HEK293T (cell line): ENCODE measurements around the gene TMEM236.

Experiments used
- CTCF ChIA-PET: fragments of 350-600 bp; formaldehyde crosslinking; extraction: SDS; loops from one replicate; lab custom pipeline; 2021; ENCODE audit warnings: antibody characterized with exemption, inconsistent platforms; lab: Yijun Ruan, JAX
- POLR2A ChIA-PET: fragments of 350-600 bp; formaldehyde crosslinking; extraction: SDS; loops from one replicate; lab custom pipeline; 2020; ENCODE audit warnings: antibody characterized with exemption, inconsistent platforms; lab: Yijun Ruan, JAX
- DNase-seq: peaks from one replicate; pipeline ENCODE4 v3.0.0; 2012; ENCODE audit warnings: mixed read lengths; ENCODE audit errors: extremely low spot score
- ARNT ChIP-seq: fragments of 450-650 bp; IDR thresholded peaks from 2 replicates; pipeline ENCODE4 v1.6.1; 2017; ENCODE audit warnings: mild to moderate bottlenecking
- BHLHE40 ChIP-seq: fragments of 450-650 bp; IDR thresholded peaks from 2 replicates; pipeline ENCODE4 v1.6.1; 2016; ENCODE audit warnings: mild to moderate bottlenecking, moderate library complexity, borderline replicate concordance
- CTBP1 ChIP-seq: fragments of 450-650 bp; IDR thresholded peaks from 2 replicates; pipeline ENCODE4 v1.6.1; 2016; ENCODE audit warnings: borderline replicate concordance
- ELF4 ChIP-seq: fragments of 450-650 bp; IDR thresholded peaks from 2 replicates; pipeline ENCODE4 v1.6.1; 2017; ENCODE audit warnings: antibody characterized with exemption
- FOXA1 ChIP-seq: fragments of 450-650 bp; IDR thresholded peaks from 2 replicates; pipeline ENCODE4 v1.6.1; 2016; ENCODE audit warnings: mild to moderate bottlenecking
- FOXK2 ChIP-seq: fragments of 450-650 bp; IDR thresholded peaks from 2 replicates; pipeline ENCODE4 v1.6.1; 2016; ENCODE audit warnings: mild to moderate bottlenecking
- FOXM1 ChIP-seq: fragments of 450-650 bp; IDR thresholded peaks from 2 replicates; pipeline ENCODE4 v1.6.1; 2017; ENCODE audit warnings: mild to moderate bottlenecking, borderline replicate concordance
- HDGF ChIP-seq: fragments of 450-650 bp; IDR thresholded peaks from 2 replicates; pipeline ENCODE4 v1.6.1; 2017; ENCODE audit warnings: antibody characterized with exemption, borderline replicate concordance
- L3MBTL2 ChIP-seq: fragments of 450-650 bp; conservative IDR thresholded peaks from 2 replicates; pipeline ENCODE4 v1.6.1; 2016; ENCODE audit warnings: mild to moderate bottlenecking
- LEF1 ChIP-seq: fragments of 450-650 bp; IDR thresholded peaks from 2 replicates; pipeline ENCODE4 v1.6.1; 2017; ENCODE audit warnings: mild to moderate bottlenecking, borderline replicate concordance
- NFRKB ChIP-seq: fragments of 450-650 bp; IDR thresholded peaks from 2 replicates; pipeline ENCODE4 v1.6.1; 2016; ENCODE audit warnings: mild to moderate bottlenecking, moderate library complexity
- SP1 ChIP-seq: fragments of 450-650 bp; IDR thresholded peaks from 2 replicates; pipeline ENCODE4 v1.6.1; 2017
- SUZ12 ChIP-seq: fragments of 450-650 bp; IDR thresholded peaks from 2 replicates; pipeline ENCODE4 v1.6.1; 2016; ENCODE audit warnings: mild to moderate bottlenecking
- TARDBP ChIP-seq: fragments of 450-650 bp; IDR thresholded peaks from 2 replicates; pipeline ENCODE4 v1.6.1; 2016
- ZNF384 ChIP-seq: fragments of 450-650 bp; IDR thresholded peaks from 2 replicates; pipeline ENCODE4 v1.6.1; 2016
- TF ChIP-seq, protein P1 (sequence below): fragments of 450-650 bp; IDR thresholded peaks from 2 replicates; pipeline ENCODE4 v1.6.1; 2016

TMEM236 gene

DNA sequence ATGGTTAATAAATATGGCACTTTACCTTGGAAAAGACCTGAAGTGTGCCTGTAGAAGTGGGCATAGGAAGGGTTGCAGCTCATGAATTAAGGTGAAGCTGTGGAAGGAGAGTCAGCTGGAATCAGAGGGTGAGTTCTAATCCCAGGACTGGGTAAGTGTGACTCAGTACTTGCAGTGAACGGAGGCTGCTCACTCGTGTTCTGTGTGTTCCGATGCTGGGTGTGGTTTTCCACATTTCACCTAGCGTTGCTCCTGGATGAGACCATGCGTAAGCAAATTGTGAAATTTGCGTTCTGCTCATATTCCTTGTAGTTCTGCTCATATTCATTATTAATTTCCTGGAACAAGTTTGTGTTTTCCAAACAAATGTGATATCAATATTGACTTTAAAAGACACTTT, 22.4 kb upstream of the TMEM236 start:
- ChIA-PET POLR2A (no interaction called here), CTCF (no interaction called here)
- TF ChIP-seq FOXA1 = no peak
- no peak for TF ChIP-seq SP1
- no peak for TF ChIP-seq ELF4
- TF ChIP-seq, protein P1, sequence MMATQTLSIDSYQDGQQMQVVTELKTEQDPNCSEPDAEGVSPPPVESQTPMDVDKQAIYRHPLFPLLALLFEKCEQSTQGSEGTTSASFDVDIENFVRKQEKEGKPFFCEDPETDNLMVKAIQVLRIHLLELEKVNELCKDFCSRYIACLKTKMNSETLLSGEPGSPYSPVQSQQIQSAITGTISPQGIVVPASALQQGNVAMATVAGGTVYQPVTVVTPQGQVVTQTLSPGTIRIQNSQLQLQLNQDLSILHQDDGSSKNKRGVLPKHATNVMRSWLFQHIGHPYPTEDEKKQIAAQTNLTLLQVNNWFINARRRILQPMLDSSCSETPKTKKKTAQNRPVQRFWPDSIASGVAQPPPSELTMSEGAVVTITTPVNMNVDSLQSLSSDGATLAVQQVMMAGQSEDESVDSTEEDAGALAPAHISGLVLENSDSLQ = no peak
- no peak for TF ChIP-seq LEF1
- TF ChIP-seq ZNF384 = no peak
- no peak for TF ChIP-seq SUZ12
- TF ChIP-seq NFRKB = no peak
- TF ChIP-seq FOXM1 = no peak
- no peak for TF ChIP-seq BHLHE40
- no peak for TF ChIP-seq TARDBP
- TF ChIP-seq L3MBTL2 = no peak
- no peak for DNase-seq

DNA sequence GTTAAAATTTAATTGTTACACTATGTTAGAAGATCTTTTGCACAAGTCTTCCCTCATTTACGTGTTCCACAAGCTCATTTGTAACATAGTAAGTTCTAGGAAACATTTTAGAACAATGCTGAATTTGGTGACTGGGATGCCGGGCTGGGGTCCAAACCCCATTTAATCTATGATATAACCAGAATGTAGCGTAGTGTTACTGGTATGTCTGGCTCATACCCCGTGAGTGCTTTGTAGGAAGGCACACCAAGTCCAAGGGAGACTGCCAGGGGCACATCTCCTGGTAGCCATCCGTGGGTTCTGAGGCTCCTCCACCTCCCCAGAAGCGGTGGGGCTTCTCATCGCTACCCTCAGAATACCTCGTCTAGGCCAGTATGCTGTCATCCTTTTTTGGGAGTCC, 21.3 kb upstream of the TMEM236 start:
- ChIA-PET CTCF (interaction anchor here (1.0 kb wide), 1 partner anchor 12 kb away, joined by 3 read pairs; no protein-coding TSS in a partner anchor), POLR2A (no interaction called here)
- DNase-seq = no peak
- TF ChIP-seq FOXK2 (no peak), BHLHE40 (no peak), L3MBTL2 (no peak), HDGF (no peak), ZNF384 (no peak), LEF1 (no peak), TARDBP (no peak), ARNT (no peak), ELF4 (no peak), CTBP1 (no peak), SUZ12 (no peak), SP1 (no peak), FOXA1 (no peak), FOXM1 (no peak), NFRKB (no peak)
- TF ChIP-seq, protein P1 = no peak

DNA sequence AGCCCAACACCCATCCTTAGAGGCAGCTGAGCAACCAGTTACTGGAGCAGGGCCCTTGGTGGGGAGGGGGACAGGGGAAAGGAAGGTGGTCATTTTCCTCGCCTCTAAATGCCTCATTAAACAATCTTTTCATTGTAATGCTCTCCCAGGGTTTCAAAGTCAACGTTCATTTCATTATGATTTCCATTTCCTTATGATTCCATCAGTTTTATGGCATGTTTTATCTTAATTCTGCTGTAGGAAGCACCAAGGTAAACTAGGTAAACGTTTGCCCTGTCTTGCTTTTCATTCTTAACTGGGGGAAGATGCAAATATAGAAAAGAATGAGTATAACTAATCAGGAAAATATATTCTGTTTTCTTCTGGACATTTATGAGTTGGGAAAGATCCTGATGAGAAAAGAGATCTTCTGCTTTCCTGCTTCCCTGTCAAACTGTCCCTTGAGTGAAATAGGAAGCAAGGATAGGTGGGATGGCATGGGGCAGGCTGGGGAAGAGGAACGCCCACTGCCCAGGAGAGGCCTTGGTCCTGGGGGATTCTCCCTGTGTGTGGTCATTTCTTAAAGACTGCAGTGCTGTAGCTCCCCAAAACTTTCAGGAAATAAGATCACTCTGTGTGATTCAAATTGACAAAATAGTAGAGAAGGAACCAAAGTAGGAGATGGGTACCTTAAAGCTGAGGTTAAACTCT, 20.5 kb upstream of the TMEM236 start:
- no peak for DNase-seq
- ChIA-PET CTCF (interaction anchor here (0.7 kb wide), 1 partner anchor 129 kb away, joined by 3 read pairs; no protein-coding TSS in a partner anchor), POLR2A (no interaction called here)
- TF ChIP-seq BHLHE40 = no peak
- TF ChIP-seq LEF1 = no peak
- no peak for TF ChIP-seq FOXA1
- TF ChIP-seq TARDBP = no peak
- TF ChIP-seq FOXK2 = no peak

DNA sequence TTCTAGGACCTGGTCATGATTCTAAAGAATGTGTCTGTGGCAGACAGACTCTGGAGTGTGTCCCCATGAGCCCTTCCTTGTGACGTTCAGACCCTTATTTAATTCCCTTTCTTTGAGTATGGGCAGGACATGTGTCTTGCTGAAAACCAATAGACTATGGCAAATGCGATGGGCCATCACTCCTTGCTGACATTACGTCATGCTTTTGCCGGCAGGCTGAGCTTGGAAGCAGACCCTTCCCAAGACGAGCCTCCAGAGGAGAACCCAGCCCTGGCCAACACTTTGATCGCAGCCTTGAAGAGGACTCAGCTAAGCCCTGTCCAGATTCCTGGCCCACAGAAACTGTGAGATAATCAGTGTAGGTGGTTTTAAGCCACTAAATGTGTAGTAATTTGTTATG, 18.4 kb upstream of the TMEM236 start:
- TF ChIP-seq FOXM1 = no peak
- DNase-seq = no peak
- ChIA-PET POLR2A (no interaction called here), CTCF (no interaction called here)

DNA sequence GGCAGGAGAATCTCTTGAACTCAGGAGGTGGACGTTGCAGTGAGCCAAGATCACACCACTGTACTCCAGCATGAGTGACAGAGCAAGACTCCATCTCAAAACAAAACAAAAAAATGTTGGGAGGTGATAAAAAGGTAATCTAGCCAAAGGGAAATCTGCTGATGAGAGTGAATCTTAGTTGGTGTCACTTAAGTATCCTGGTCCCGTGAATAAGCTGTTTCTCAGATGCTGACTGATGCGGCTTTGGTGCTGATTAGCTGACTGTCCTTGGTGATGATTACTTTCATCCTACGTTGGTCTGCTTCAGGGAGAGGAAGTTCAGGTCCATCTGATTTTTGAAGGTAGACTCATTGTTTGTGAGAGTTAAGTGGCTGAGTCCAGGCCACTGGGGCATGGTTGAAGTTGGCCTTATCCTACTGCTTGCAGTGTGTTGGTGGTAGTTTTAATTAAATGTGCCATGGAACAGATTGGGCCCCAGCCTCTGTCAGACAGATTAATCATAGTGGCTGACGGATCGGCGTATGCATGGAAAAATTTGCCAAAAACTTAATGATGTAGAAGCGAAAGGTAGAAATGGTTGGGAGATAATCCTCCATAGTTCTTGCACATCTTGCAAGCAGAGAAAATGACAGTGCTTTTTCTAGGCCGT, 17.4 kb upstream of the TMEM236 start:
- POLR2A ChIA-PET = no interaction called here

More for the DNA sequence above, 17.4 kb upstream of the TMEM236 start:
- no peak for DNase-seq
- CTCF ChIA-PET = no interaction called here
- no peak for TF ChIP-seq FOXK2
- TF ChIP-seq TARDBP = no peak
- TF ChIP-seq BHLHE40 = no peak
- no peak for TF ChIP-seq L3MBTL2
- TF ChIP-seq CTBP1 = no peak
- no peak for TF ChIP-seq FOXM1
- TF ChIP-seq, protein P1 = no peak
- TF ChIP-seq SUZ12 = no peak
- no peak for TF ChIP-seq ZNF384
- no peak for TF ChIP-seq FOXA1
- TF ChIP-seq HDGF = no peak
- TF ChIP-seq LEF1 = no peak
- no peak for TF ChIP-seq SP1
